Ovary (tissue), 9 donors: ENCODE measurements around the gene ADCY5. TPM values are rescaled to one million over a fixed set of nuclear protein-coding genes. Genes with fewer than 3 reads are reported as not detected.

Source experiments
- DNase-seq, 5 donors: peaks; one replicate each; pipeline ENCODE4 v3.0.0-alpha.2; 2019 to 2020
- H3K27ac ChIP-seq, 2 donors: fragments of 200-600 bp; one replicate each; pipeline versions ENCODE4 v1.5.1 to v1.8.0; 2019 to 2022
- H3K27me3 ChIP-seq: fragments of 200-600 bp; one replicate; pipeline ENCODE4 v1.8.0; 2022
- H3K36me3 ChIP-seq: fragments of 200-600 bp; sonication (generic); one replicate; pipeline ENCODE4 v1.5.1; 2019
- H3K4me1 ChIP-seq: one replicate; pipeline ENCODE4 v1.8.1; 2013; ENCODE audit warnings: mild to moderate bottlenecking, moderate library complexity; ENCODE audit not compliant: insufficient read depth
- H3K4me3 ChIP-seq: fragments of 200-600 bp; sonication (generic); one replicate; pipeline ENCODE4 v1.5.1; 2017
- H3K9me3 ChIP-seq, 2 donors: fragments of 200-600 bp in 1 of 2; sonication (generic) in 1 of 2; one replicate each; pipeline versions ENCODE4 v1.5.1 to v1.8.1; 2013 to 2019; ENCODE audit warnings: mild to moderate bottlenecking in 1 of 2, moderate library complexity in 1 of 2
- EP300 ChIP-seq: sonication (generic); formaldehyde crosslinking; IDR thresholded peaks from one replicate; pipeline ENCODE4 v1.6.1; 2017; ENCODE audit warnings: antibody characterized with exemption
- POLR2A ChIP-seq: fragments of 450-650 bp; IDR thresholded peaks from one replicate; pipeline ENCODE4 v1.6.1; 2017; ENCODE audit warnings: antibody characterized with exemption, mild to moderate bottlenecking, moderate library complexity
- WGBS, 3 donors: extraction: QIAGEN DNeasy Blood & Tissue Kit in 1 of 3; methylation state at CpG; one replicate each; pipeline versions ENCODE4 v1.1.5 to v1.1.7; 2013 to 2017; 5-methylcytosine and 5-hydroxymethylcytosine counted together
- intact Hi-C, 4 donors: fragments of 100-400 bp; cut with DNase I; formaldehyde crosslinking; loops; one replicate each; pipeline versions ENCODE4 v1.11.0 to v1.15.1; 2022 to 2023
- polyA plus RNA-seq, 2 donors: library from polyadenylated mRNA; stranded (reverse); fragments of 200-250 nt in 1 of 2; fragments of 350-450 nt in 1 of 2; fragmentation: Illumina TruSeq in 1 of 2; extraction: RNeasy Lipid Tissue Mini Kit (QIAGEN cat#74804) in 1 of 2; gene quantifications; one replicate each; pipeline ENCODE4 v1.2.3, GENCODE V29; 2013 to 2014
- total RNA-seq, 7 donors: library from RNA; depleted of rRNA in 2 of 7; stranded (reverse); fragments of >200 nt in 2 of 7; fragmentation: NEBNext Ultra II Directional in 3 of 7; extraction: Animal tissue kit (Norgen Biotek cat#: 25700) in 3 of 7; gene quantifications; one replicate each; pipeline versions ENCODE4 v1.1.0 to v1.2.4, GENCODE V29; 2016 to 2023
- TF ChIP-seq, protein P1 (sequence below), 3 donors: fragments of 450-650 bp in 2 of 3; fragments of 200-600 bp in 1 of 3; IDR thresholded peaks; one replicate each; pipeline versions ENCODE4 v1.5.1 to v1.8.0; 2016 to 2022; ENCODE audit warnings: antibody characterized with exemption in 3 of 3, mild to moderate bottlenecking in 1 of 3
- donor health status: DM: no; HTN: no; CAD: no; lungs with moderate emphysema.
- donor health status: DM: no; HTN: no; CAD: no.
- donor health status: Bipolar disorder and iron deficiency.
- donor health status: DM: yes; HTN: yes; CAD: no.
- donor health status: DM: no; HTN: no; CAD: no.
- donor health status: DM: yes; HTN: yes; CAD: no.

Gene ADCY5
- total and polyA plus RNA-seq, 9 donors: 5.3 to 36.2 (median 20.3) TPM

DNA sequence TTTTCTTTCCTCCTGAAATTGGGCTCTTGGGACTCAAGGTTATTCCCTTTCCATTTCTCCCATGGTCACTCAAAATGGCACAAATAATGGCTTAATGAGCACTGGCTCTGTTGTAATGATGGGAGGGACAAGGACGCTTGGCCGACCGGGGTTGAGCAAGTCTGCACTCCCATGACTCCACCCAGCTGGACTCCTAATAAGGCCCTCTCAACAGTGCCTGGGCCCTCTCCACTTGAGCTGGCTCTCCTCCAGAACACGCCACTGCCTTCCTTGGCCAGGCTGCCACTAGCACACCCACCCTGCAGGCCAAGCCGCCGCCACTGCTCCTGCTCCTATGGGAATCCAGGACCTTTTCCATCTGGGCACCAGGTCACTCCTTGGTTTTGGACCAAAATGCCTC is 42.3 kb downstream of the ADCY5 start:
- intact Hi-C loops: no loop called here
- H3K27me3 ChIP-seq: no peaks in the 10 kb centered on the region
- peak overlapping the region in 1 of 2 donors; percentile 61 for H3K27ac ChIP-seq
- no peaks in the 10 kb centered on the region for H3K36me3 ChIP-seq
- TF ChIP-seq, protein P1, sequence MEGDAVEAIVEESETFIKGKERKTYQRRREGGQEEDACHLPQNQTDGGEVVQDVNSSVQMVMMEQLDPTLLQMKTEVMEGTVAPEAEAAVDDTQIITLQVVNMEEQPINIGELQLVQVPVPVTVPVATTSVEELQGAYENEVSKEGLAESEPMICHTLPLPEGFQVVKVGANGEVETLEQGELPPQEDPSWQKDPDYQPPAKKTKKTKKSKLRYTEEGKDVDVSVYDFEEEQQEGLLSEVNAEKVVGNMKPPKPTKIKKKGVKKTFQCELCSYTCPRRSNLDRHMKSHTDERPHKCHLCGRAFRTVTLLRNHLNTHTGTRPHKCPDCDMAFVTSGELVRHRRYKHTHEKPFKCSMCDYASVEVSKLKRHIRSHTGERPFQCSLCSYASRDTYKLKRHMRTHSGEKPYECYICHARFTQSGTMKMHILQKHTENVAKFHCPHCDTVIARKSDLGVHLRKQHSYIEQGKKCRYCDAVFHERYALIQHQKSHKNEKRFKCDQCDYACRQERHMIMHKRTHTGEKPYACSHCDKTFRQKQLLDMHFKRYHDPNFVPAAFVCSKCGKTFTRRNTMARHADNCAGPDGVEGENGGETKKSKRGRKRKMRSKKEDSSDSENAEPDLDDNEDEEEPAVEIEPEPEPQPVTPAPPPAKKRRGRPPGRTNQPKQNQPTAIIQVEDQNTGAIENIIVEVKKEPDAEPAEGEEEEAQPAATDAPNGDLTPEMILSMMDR (IDR thresholded peaks at IDR 0.05): no peak
- TF ChIP-seq EP300 (no peak), POLR2A (no peak)
- DNase-seq: peak in 3 of 5 donors; percentile 59 to 79 (median 69)
- 74 to 94% (median 90%) methylated on average over 6 of the region's 6 CpGs for WGBS, 3 donors
- H3K4me1 ChIP-seq: peaks cover 39% of the 10 kb centered on the region
- H3K4me3 ChIP-seq: no peak overlapping the region
- H3K9me3 ChIP-seq: no peaks in the 10 kb centered on the region

DNA sequence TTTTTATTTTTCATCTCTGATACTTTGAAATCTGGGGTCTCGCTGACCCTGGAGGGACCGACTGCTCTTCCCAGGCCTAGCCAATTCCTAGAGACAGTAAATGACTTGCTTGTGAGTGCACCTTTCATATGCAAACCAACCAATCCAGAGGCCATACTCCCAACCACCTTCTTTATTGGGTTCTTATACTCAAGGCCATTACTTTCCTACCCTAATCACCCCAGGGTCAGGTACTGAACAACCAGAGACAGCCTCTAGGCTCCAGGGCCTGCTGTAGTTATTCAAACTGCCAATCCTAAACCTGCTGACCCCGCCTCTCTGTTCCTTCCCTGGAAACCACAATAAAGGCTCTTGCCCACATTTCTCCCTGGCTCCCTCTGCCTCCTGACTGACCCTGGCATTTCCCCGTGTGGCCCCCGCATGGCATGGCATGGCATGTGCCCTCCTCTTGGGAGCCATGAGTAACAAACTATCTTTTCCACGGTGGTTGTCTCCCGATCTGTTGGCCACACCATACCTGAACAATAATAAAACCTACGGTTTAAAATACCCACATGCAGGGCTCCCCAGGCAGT is 42.9 kb downstream of the ADCY5 start:
- H3K27ac ChIP-seq: peak overlapping the region in 1 of 2 donors; percentile 61
- H3K4me3 ChIP-seq: no peak overlapping the region
- H3K9me3 ChIP-seq: no peaks in the 10 kb centered on the region
- H3K4me1 ChIP-seq: peaks cover 33% of the 10 kb centered on the region
- no peaks in the 10 kb centered on the region for H3K36me3 ChIP-seq
- intact Hi-C loops: no loop called here
- TF ChIP-seq EP300 (no peak), POLR2A (no peak)
- TF ChIP-seq, protein P1 (IDR thresholded peaks at IDR 0.05): no peak
- H3K27me3 ChIP-seq: no peaks in the 10 kb centered on the region
- 81 to 87% (median 86%) methylated on average over 7 to 8 of the region's 8 CpGs for WGBS, 3 donors
- DNase-seq: peak in 2 of 5 donors; percentile 13 to 16

DNA sequence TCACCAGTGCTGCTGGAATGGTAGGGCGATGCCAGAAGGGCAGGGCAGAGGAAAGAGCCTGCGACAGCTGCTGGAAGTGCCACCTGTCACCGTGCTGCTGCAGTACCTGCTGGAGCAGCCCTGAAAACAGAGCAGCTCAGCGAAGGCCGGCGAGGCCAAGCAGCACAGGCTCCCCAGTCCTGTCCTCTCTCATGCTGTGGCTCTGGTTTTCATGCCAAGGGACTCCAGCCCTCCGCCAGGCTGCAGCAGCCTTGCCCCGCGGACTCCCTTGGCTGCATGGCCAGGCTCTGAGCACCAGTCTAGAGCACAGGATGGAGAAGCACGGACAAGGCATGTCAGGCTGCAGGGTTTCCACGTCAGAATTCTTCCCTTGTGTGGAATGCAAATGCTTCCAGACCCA is 43.9 kb downstream of the ADCY5 start:
- Histone ChIP-seq H3K36me3 (no peaks in the 10 kb centered on the region), H3K9me3 (no peaks in the 10 kb centered on the region), H3K4me3 (no peak overlapping the region), H3K4me1 (peaks cover 32% of the 10 kb centered on the region), H3K27ac (peak overlapping the region in 1 of 2 donors; percentile 61), H3K27me3 (no peaks in the 10 kb centered on the region)
- 80 to 85% (median 85%) methylated on average over 11 of the region's 11 CpGs for WGBS, 3 donors
- intact Hi-C loops: no loop called here
- DNase-seq: peak in 2 of 5 donors; percentile 28 to 34
- TF ChIP-seq, protein P1 (IDR thresholded peaks at IDR 0.05): no peak
- no peak for TF ChIP-seq POLR2A
- no peak for TF ChIP-seq EP300

DNA sequence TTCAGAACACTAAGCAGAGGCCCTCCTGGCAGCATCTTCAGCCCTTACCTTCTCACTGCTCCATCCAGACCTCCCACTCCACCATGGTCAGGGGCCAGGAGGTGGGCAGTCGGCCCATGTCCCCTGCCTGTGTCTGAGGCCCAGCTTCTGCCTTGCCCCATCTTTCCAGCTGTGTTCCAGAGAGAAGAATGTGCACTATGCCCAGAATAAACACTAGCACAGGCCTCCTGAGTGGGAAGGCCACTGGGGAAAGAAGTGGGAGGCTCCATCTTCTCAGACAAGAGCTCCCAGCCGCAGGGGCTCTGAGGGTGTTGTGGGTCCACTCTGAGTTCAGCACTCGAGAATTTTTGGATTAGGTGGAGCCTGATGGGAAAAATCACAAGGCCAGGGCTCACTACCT is 44.5 kb downstream of the ADCY5 start:
- no peaks in the 10 kb centered on the region for H3K9me3 ChIP-seq
- no peak for TF ChIP-seq POLR2A
- TF ChIP-seq EP300: no peak
- TF ChIP-seq, protein P1 (IDR thresholded peaks at IDR 0.05): no peak
- no peak overlapping the region for H3K4me3 ChIP-seq
- peak overlapping the region in 1 of 2 donors; percentile 61 for H3K27ac ChIP-seq
- H3K36me3 ChIP-seq: no peaks in the 10 kb centered on the region
- H3K4me1 ChIP-seq: peaks cover 29% of the 10 kb centered on the region
- DNase-seq: peak in 3 of 5 donors; percentile 31 to 51 (median 32)
- intact Hi-C loops: no loop called here
- WGBS, 3 donors: 9 to 15% (median 13%) methylated on average over 3 of the region's 3 CpGs
- no peaks in the 10 kb centered on the region for H3K27me3 ChIP-seq
